ENCODE measurements around the gene TSPYL6.

GRCh38 chr2:54285451-54285850, 29.4 kb upstream of the TSPYL6 start:
- TF ChIP-seq EZH2 (IDR thresholded peaks at IDR 0.05; ENCODE audit: borderline replicate concordance) (no peak), CTCF (IDR thresholded peaks at IDR 0.05; ENCODE audit: poor library complexity) (no peak)

Data from hepatocyte (in vitro differentiated cells).